HEK293 (cell line): Measurements from ENCODE around the gene SMC3.

Source experiments
- CTCF ChIP-seq: fragments of 450-650 bp; formaldehyde crosslinking; IDR thresholded peaks from 2 replicates; pipeline ENCODE4 v1.5.1; 2016; ENCODE audit warnings: missing biosample characterization, missing genetic modification characterization
- SCRT1 ChIP-seq: fragments of 450-650 bp; formaldehyde crosslinking; IDR thresholded peaks from 2 replicates; pipeline ENCODE4 v1.5.1; 2016; ENCODE audit warnings: missing biosample characterization, missing genetic modification characterization, borderline replicate concordance
- ZNF654 ChIP-seq: fragments of 450-650 bp; formaldehyde crosslinking; IDR thresholded peaks from 2 replicates; pipeline ENCODE4 v1.5.1; 2016; ENCODE audit warnings: low read depth, missing biosample characterization, missing genetic modification characterization
- ZNF768 ChIP-seq: fragments of 450-650 bp; formaldehyde crosslinking; IDR thresholded peaks from 2 replicates; pipeline ENCODE4 v1.5.1; 2018; ENCODE audit warnings: missing biosample characterization, mild to moderate bottlenecking, missing genetic modification characterization
- TF ChIP-seq, protein P1 (sequence below): fragments of 450-650 bp; IDR thresholded peaks from 2 replicates; pipeline ENCODE4 v1.5.1; 2018; ENCODE audit warnings: missing biosample characterization, mild to moderate bottlenecking, missing genetic modification characterization
- TF ChIP-seq, protein P2 (sequence below): fragments of 450-650 bp; formaldehyde crosslinking; IDR thresholded peaks from 2 replicates; pipeline ENCODE4 v1.5.1; 2016; ENCODE audit warnings: missing biosample characterization, missing genetic modification characterization

DNA sequence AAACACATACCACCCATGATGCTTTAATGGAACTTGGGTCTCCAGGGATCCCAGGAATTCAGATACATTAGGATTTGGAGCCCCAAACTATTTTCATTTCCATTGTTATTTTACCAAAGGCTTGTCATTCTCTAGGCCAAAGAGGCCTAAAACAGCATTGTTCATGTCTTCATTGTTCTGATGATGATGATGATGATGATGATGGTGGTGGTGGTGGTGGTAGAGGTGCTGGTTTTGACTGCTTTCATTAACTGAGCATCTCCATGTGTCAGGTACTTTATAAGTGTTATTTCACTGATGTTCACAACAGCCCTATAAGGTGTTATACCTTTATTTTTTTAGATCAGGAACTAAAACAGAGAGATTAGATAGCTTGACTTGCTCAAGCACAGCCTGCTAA, 64.4 kb downstream of the SMC3 start:
- TF ChIP-seq, protein P1, sequence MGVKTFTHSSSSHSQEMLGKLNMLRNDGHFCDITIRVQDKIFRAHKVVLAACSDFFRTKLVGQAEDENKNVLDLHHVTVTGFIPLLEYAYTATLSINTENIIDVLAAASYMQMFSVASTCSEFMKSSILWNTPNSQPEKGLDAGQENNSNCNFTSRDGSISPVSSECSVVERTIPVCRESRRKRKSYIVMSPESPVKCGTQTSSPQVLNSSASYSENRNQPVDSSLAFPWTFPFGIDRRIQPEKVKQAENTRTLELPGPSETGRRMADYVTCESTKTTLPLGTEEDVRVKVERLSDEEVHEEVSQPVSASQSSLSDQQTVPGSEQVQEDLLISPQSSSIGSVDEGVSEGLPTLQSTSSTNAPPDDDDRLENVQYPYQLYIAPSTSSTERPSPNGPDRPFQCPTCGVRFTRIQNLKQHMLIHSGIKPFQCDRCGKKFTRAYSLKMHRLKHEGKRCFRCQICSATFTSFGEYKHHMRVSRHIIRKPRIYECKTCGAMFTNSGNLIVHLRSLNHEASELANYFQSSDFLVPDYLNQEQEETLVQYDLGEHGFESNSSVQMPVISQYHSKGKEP (tag by site-specific recombination) = no peak
- TF ChIP-seq CTCF (tag by site-specific recombination) = no peak
- no peak for TF ChIP-seq SCRT1 (tag by site-specific recombination)
- no peak for TF ChIP-seq ZNF768 (tag by site-specific recombination)
- TF ChIP-seq, protein P2, sequence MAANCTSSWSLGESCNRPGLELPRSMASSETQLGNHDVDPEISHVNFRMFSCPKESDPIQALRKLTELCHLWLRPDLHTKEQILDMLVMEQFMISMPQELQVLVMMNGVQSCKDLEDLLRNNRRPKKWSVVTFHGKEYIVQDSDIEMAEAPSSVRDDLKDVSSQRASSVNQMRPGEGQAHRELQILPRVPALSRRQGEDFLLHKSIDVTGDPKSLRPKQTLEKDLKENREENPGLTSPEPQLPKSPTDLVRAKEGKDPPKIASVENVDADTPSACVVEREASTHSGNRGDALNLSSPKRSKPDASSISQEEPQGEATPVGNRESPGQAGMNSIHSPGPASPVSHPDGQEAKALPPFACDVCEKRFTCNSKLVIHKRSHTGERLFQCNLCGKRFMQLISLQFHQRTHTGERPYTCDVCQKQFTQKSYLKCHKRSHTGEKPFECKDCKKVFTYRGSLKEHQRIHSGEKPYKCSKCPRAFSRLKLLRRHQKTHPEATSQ (tag by site-specific recombination) = no peak
- no peak for TF ChIP-seq ZNF654 (tag by site-specific recombination)
